HG02852 (cell line): ENCODE results near the gene WDR36.
A peak's percentile ranks its signal among the peaks of the same experiment; 100 is the strongest.

ENCODE experiments used
- ATAC-seq: cut with Tn5 transposase; IDR thresholded peaks from one replicate; pipeline ENCODE4 v1.9.1; 2021; ENCODE audit warnings: mild to moderate bottlenecking, moderate library complexity; ENCODE audit not compliant: unreplicated experiment

The WDR36 gene

GRCh38 chr5:111092062-111092853 is at the start of gene WDR36:
WDR36 (plus strand) TSS chr5:111092348; CDS start chr5:111092457, 109 bp downstream.
- ATAC-seq: peak; percentile 92

- no peak for ATAC-seq
Observed at GRCh38 chr5:111043712-111044506, 48.2 kb upstream of the WDR36 start.

- ATAC-seq: no peak
Observed at GRCh38 chr5:111058064-111058463, 34.1 kb upstream of the WDR36 start.

GRCh38 chr5:111060169-111060568 is 32.0 kb upstream of the WDR36 start:
- ATAC-seq: no peak

- no peak for ATAC-seq
Observed at GRCh38 chr5:111061618-111062017, 30.5 kb upstream of the WDR36 start.

GRCh38 chr5:111063709-111064322 is 28.3 kb upstream of the WDR36 start:
- peak; percentile 75 for ATAC-seq

GRCh38 chr5:111066261-111066938 is 25.7 kb upstream of the WDR36 start:
- ATAC-seq: no peak

- no peak for ATAC-seq
Observed at GRCh38 chr5:111068213-111068612, 23.9 kb upstream of the WDR36 start.

- no peak for ATAC-seq
Observed at GRCh38 chr5:111069839-111070238, 22.3 kb upstream of the WDR36 start.

- ATAC-seq: peak; percentile 37
Observed at GRCh38 chr5:111070272-111071134, 21.6 kb upstream of the WDR36 start.

GRCh38 chr5:111071413-111071812 is 20.7 kb upstream of the WDR36 start, which contains the start of gene TSLP:
TSLP (plus strand) TSS chr5:111071713; CDS start chr5:111071891, 178 bp downstream.
- ATAC-seq: no peak

- ATAC-seq: peak; percentile 78
Observed at GRCh38 chr5:111072949-111073682, 19.0 kb upstream of the WDR36 start.

- no peak for ATAC-seq
Observed at GRCh38 chr5:111074244-111074643, 17.9 kb upstream of the WDR36 start.

GRCh38 chr5:111075520-111075919 is 16.6 kb upstream of the WDR36 start:
- no peak for ATAC-seq

GRCh38 chr5:111076091-111076490 is 16.1 kb upstream of the WDR36 start:
- no peak for ATAC-seq

GRCh38 chr5:111077678-111078077 is 14.5 kb upstream of the WDR36 start:
- no peak for ATAC-seq

- ATAC-seq: no peak
Observed at GRCh38 chr5:111079846-111080245, 12.3 kb upstream of the WDR36 start.

GRCh38 chr5:111083323-111083722 is 8.8 kb upstream of the WDR36 start:
- no peak for ATAC-seq

GRCh38 chr5:111095982-111096381 is 3.8 kb downstream of the WDR36 start:
- no peak for ATAC-seq
